HEK293 (cell line): ENCODE data around the gene SIM2.
A peak's percentile ranks its signal among the peaks of the same experiment; 100 is the strongest.

ENCODE experiments used
- BCL11A ChIP-seq: fragments of 450-650 bp; formaldehyde crosslinking; IDR thresholded peaks from 2 replicates; pipeline ENCODE4 v1.5.1; 2016; ENCODE audit warnings: low read depth, missing biosample characterization, missing genetic modification characterization
- BCL11B ChIP-seq: fragments of 450-650 bp; formaldehyde crosslinking; IDR thresholded peaks from 2 replicates; pipeline ENCODE4 v1.5.1; 2016; ENCODE audit warnings: low read depth, missing biosample characterization, missing genetic modification characterization
- GFI1B ChIP-seq: fragments of 450-650 bp; formaldehyde crosslinking; IDR thresholded peaks from 2 replicates; pipeline ENCODE4 v1.5.1; 2016; ENCODE audit warnings: missing biosample characterization, missing genetic modification characterization
- GLI4 ChIP-seq: fragments of 450-650 bp; formaldehyde crosslinking; IDR thresholded peaks from 2 replicates; pipeline ENCODE4 v1.5.1; 2016; ENCODE audit warnings: missing biosample characterization, missing genetic modification characterization
- OSR2 ChIP-seq: fragments of 450-650 bp; formaldehyde crosslinking; IDR thresholded peaks from 2 replicates; pipeline ENCODE4 v1.5.1; 2016; ENCODE audit warnings: missing biosample characterization, missing genetic modification characterization
- RBAK ChIP-seq: fragments of 450-650 bp; formaldehyde crosslinking; IDR thresholded peaks from 2 replicates; pipeline ENCODE4 v1.5.1; 2016; ENCODE audit warnings: missing biosample characterization, missing genetic modification characterization
- YY1 ChIP-seq: fragments of 450-650 bp; formaldehyde crosslinking; IDR thresholded peaks from 2 replicates; pipeline ENCODE4 v1.5.1; 2018; ENCODE audit warnings: missing biosample characterization, missing genetic modification characterization
- YY2 ChIP-seq: fragments of 450-650 bp; formaldehyde crosslinking; IDR thresholded peaks from 2 replicates; pipeline ENCODE4 v1.5.1; 2016; ENCODE audit warnings: missing biosample characterization, missing genetic modification characterization
- ZBTB1 ChIP-seq: fragments of 450-650 bp; formaldehyde crosslinking; IDR thresholded peaks from 2 replicates; pipeline ENCODE4 v1.5.1; 2016; ENCODE audit warnings: missing biosample characterization, missing genetic modification characterization
- ZFP69B ChIP-seq: fragments of 450-650 bp; formaldehyde crosslinking; IDR thresholded peaks from 2 replicates; pipeline ENCODE4 v1.5.1; 2016; ENCODE audit warnings: missing biosample characterization, missing genetic modification characterization
- ZNF184 ChIP-seq: fragments of 450-650 bp; IDR thresholded peaks from 2 replicates; pipeline ENCODE4 v1.5.1; 2018; ENCODE audit warnings: missing biosample characterization, mild to moderate bottlenecking, missing genetic modification characterization
- ZNF2 ChIP-seq: fragments of 450-650 bp; formaldehyde crosslinking; IDR thresholded peaks from 2 replicates; pipeline ENCODE4 v1.5.1; 2016; ENCODE audit warnings: missing biosample characterization, missing genetic modification characterization
- ZNF26 ChIP-seq: fragments of 450-650 bp; formaldehyde crosslinking; IDR thresholded peaks from 2 replicates; pipeline ENCODE4 v1.5.1; 2016; ENCODE audit warnings: missing biosample characterization, missing genetic modification characterization
- ZNF302 ChIP-seq: fragments of 450-650 bp; formaldehyde crosslinking; IDR thresholded peaks from 2 replicates; pipeline ENCODE4 v1.5.1; 2016; ENCODE audit warnings: missing biosample characterization, missing genetic modification characterization, low read depth
- ZNF335 ChIP-seq: fragments of 450-650 bp; formaldehyde crosslinking; conservative IDR thresholded peaks from 2 replicates; pipeline ENCODE4 v1.5.1; 2016; ENCODE audit warnings: missing biosample characterization, missing genetic modification characterization
- ZNF449 ChIP-seq: fragments of 450-650 bp; formaldehyde crosslinking; IDR thresholded peaks from 2 replicates; pipeline ENCODE4 v1.5.1; 2017; ENCODE audit warnings: missing biosample characterization, mild to moderate bottlenecking, missing genetic modification characterization, moderate library complexity
- ZNF513 ChIP-seq: fragments of 450-650 bp; IDR thresholded peaks from 2 replicates; pipeline ENCODE4 v1.5.1; 2018; ENCODE audit warnings: missing biosample characterization, missing genetic modification characterization
- ZNF529 ChIP-seq: fragments of 450-650 bp; formaldehyde crosslinking; IDR thresholded peaks from 2 replicates; pipeline ENCODE4 v1.5.1; 2017; ENCODE audit warnings: missing genetic modification characterization, missing biosample characterization; ENCODE audit not compliant: insufficient replicate concordance
- ZNF544 ChIP-seq: fragments of 450-650 bp; formaldehyde crosslinking; IDR thresholded peaks from 2 replicates; pipeline ENCODE4 v1.5.0; 2017; ENCODE audit warnings: missing biosample characterization, missing genetic modification characterization
- ZNF555 ChIP-seq: fragments of 450-650 bp; formaldehyde crosslinking; conservative IDR thresholded peaks from 2 replicates; pipeline ENCODE4 v1.5.1; 2017; ENCODE audit warnings: missing biosample characterization, mild to moderate bottlenecking, missing genetic modification characterization, inconsistent platforms
- ZNF596 ChIP-seq: fragments of 450-650 bp; IDR thresholded peaks from 2 replicates; pipeline ENCODE4 v1.5.0; 2018; ENCODE audit warnings: missing biosample characterization, mild to moderate bottlenecking, missing genetic modification characterization, moderate library complexity
- ZNF600 ChIP-seq: fragments of 450-650 bp; formaldehyde crosslinking; IDR thresholded peaks from 2 replicates; pipeline ENCODE4 v1.5.1; 2016; ENCODE audit warnings: missing biosample characterization, missing genetic modification characterization
- ZNF623 ChIP-seq: fragments of 450-650 bp; formaldehyde crosslinking; IDR thresholded peaks from 2 replicates; pipeline ENCODE4 v1.5.1; 2016; ENCODE audit warnings: missing biosample characterization, missing genetic modification characterization
- ZNF629 ChIP-seq: fragments of 450-650 bp; formaldehyde crosslinking; IDR thresholded peaks from 2 replicates; pipeline ENCODE4 v1.5.1; 2017; ENCODE audit warnings: missing biosample characterization, missing genetic modification characterization
- ZNF639 ChIP-seq: fragments of 450-650 bp; formaldehyde crosslinking; IDR thresholded peaks from 2 replicates; pipeline ENCODE4 v1.5.1; 2016; ENCODE audit warnings: missing biosample characterization, missing genetic modification characterization
- ZNF645 ChIP-seq: fragments of 450-650 bp; formaldehyde crosslinking; IDR thresholded peaks from 2 replicates; pipeline ENCODE4; 2016; ENCODE audit warnings: missing biosample characterization, missing genetic modification characterization
- ZNF837 ChIP-seq: fragments of 450-650 bp; formaldehyde crosslinking; IDR thresholded peaks from 2 replicates; pipeline ENCODE4 v1.5.1; 2016; ENCODE audit warnings: missing biosample characterization, missing genetic modification characterization
- TF ChIP-seq, protein P1 (sequence below): fragments of 450-650 bp; formaldehyde crosslinking; IDR thresholded peaks from 2 replicates; pipeline ENCODE4 v1.5.1; 2016; ENCODE audit warnings: missing biosample characterization, missing genetic modification characterization

SIM2 gene

GRCh38 chr21:36756527-36756926 lies 57.6 kb downstream of the SIM2 start (continued):
- peak; percentile 83 for TF ChIP-seq ZNF629 (tag by site-specific recombination)
- no peak for TF ChIP-seq ZNF544 (tag by site-specific recombination)
- no peak for TF ChIP-seq ZFP69B
- TF ChIP-seq RBAK (tag by site-specific recombination): no peak
- TF ChIP-seq BCL11A (tag by site-specific recombination): no peak
- no peak for TF ChIP-seq GLI4 (tag by site-specific recombination)
- no peak for TF ChIP-seq ZNF623 (tag by site-specific recombination)
- TF ChIP-seq ZNF555: no peak
- peak; percentile 36; the same call in 1 of the 2 replicates for TF ChIP-seq ZNF184 (tag by site-specific recombination)
- no peak for TF ChIP-seq ZNF302
- no peak for TF ChIP-seq ZNF596 (tag by site-specific recombination)
- TF ChIP-seq ZNF529 (tag by site-specific recombination): no peak
- no peak for TF ChIP-seq ZNF335
- TF ChIP-seq ZNF2 (tag by site-specific recombination): no peak
- no peak for TF ChIP-seq YY1
- TF ChIP-seq ZNF513: no peak
- TF ChIP-seq ZNF26 (tag by site-specific recombination): no peak
- TF ChIP-seq ZNF600 (tag by site-specific recombination): peak; percentile 67
- peak; percentile 54; the same call in 1 of the 2 replicates for TF ChIP-seq OSR2
- TF ChIP-seq GFI1B (tag by site-specific recombination): no peak
- no peak for TF ChIP-seq ZNF837 (tag by site-specific recombination)
- no peak for TF ChIP-seq BCL11B (tag by site-specific recombination)
- no peak for TF ChIP-seq ZNF449 (tag by site-specific recombination)
- no peak for TF ChIP-seq YY2
- TF ChIP-seq ZNF645 (tag by site-specific recombination): no peak
- peak; percentile 31; the same call in 1 of the 2 replicates for TF ChIP-seq ZNF639 (tag by site-specific recombination)
- TF ChIP-seq ZBTB1 (tag by site-specific recombination): no peak
- TF ChIP-seq, protein P1, sequence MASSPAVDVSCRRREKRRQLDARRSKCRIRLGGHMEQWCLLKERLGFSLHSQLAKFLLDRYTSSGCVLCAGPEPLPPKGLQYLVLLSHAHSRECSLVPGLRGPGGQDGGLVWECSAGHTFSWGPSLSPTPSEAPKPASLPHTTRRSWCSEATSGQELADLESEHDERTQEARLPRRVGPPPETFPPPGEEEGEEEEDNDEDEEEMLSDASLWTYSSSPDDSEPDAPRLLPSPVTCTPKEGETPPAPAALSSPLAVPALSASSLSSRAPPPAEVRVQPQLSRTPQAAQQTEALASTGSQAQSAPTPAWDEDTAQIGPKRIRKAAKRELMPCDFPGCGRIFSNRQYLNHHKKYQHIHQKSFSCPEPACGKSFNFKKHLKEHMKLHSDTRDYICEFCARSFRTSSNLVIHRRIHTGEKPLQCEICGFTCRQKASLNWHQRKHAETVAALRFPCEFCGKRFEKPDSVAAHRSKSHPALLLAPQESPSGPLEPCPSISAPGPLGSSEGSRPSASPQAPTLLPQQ (tag by site-specific recombination): no peak
